H9 (cell line): ENCODE results near the gene EML1. TPM values are rescaled to one million over a fixed set of nuclear protein-coding genes. Genes with fewer than 3 reads are reported as not detected.

Experiments used
- DNase-seq: peaks from one replicate; pipeline ENCODE4 v3.0.0-alpha.2; 2017
- H2AFZ ChIP-seq: one replicate; pipeline ENCODE4 v1.6.1; 2013; ENCODE audit warnings: mild to moderate bottlenecking, low read length, control low read depth, moderate library complexity
- H2AK5ac ChIP-seq: 2 replicates; pipeline ENCODE4 v1.6.1; 2013; ENCODE audit warnings: low read length, control low read depth, mixed read lengths; ENCODE audit not compliant: insufficient read length
- H2BK120ac ChIP-seq: one replicate; pipeline ENCODE4 v1.6.1; 2013; ENCODE audit warnings: low read depth, mild to moderate bottlenecking, low read length, control low read depth, inconsistent platforms; ENCODE audit not compliant: poor library complexity, severe bottlenecking
- H2BK12ac ChIP-seq: 2 replicates; pipeline ENCODE4 v1.6.1; 2013; ENCODE audit warnings: low read length, control low read depth, mixed read lengths, low read depth; ENCODE audit not compliant: insufficient read length
- H2BK15ac ChIP-seq: 2 replicates; pipeline ENCODE4 v1.6.1; 2013; ENCODE audit warnings: low read depth, low read length, control low read depth
- H2BK20ac ChIP-seq: one replicate; pipeline ENCODE4 v1.6.1; 2013; ENCODE audit warnings: low read depth, mild to moderate bottlenecking, low read length, control low read depth, inconsistent platforms; ENCODE audit not compliant: poor library complexity, severe bottlenecking
- H2BK5ac ChIP-seq: 2 replicates; pipeline ENCODE4 v1.6.1; 2013; ENCODE audit warnings: low read length, control low read depth, mixed read lengths; ENCODE audit not compliant: insufficient read length
- H3K14ac ChIP-seq: 2 replicates; pipeline ENCODE4 v1.6.1; 2013; ENCODE audit warnings: low read length, control low read depth; ENCODE audit not compliant: insufficient read depth
- H3K18ac ChIP-seq: 2 replicates; pipeline ENCODE4 v1.6.1; 2013; ENCODE audit warnings: low read depth, mild to moderate bottlenecking, mixed read lengths, low read length, control low read depth; ENCODE audit not compliant: insufficient read length
- H3K23ac ChIP-seq: 2 replicates; pipeline ENCODE4 v1.6.1; 2013; ENCODE audit warnings: low read length, control low read depth, mixed read lengths, low read depth; ENCODE audit not compliant: insufficient read length
- H3K23me2 ChIP-seq: 2 replicates; pipeline ENCODE4 v1.6.1; 2013; ENCODE audit warnings: low read depth, mild to moderate bottlenecking, mixed read lengths, low read length, control low read depth; ENCODE audit not compliant: insufficient read length, poor library complexity, severe bottlenecking
- H3K27ac ChIP-seq: 2 replicates; pipeline ENCODE4 v1.5.1; 2013; ENCODE audit warnings: low read length, control low read depth, mixed read lengths, low read depth; ENCODE audit not compliant: insufficient read length
- H3K27me3 ChIP-seq: 2 replicates; pipeline ENCODE4 v1.6.1; 2013; ENCODE audit warnings: low read length, control low read depth, inconsistent platforms; ENCODE audit not compliant: insufficient read depth
- H3K4ac ChIP-seq: 2 replicates; pipeline ENCODE4 v1.6.1; 2013; ENCODE audit warnings: low read depth, mild to moderate bottlenecking, control low read depth, inconsistent platforms, low read length, moderate library complexity
- H3K4me1 ChIP-seq: 2 replicates; pipeline ENCODE4 v1.6.1; 2013; ENCODE audit warnings: low read length, control low read depth, inconsistent platforms; ENCODE audit not compliant: insufficient read depth
- H3K4me2 ChIP-seq: 2 replicates; pipeline ENCODE4 v1.6.1; 2013; ENCODE audit warnings: low read length, control low read depth, mixed read lengths; ENCODE audit not compliant: insufficient read length, insufficient read depth
- H3K56ac ChIP-seq: 2 replicates; pipeline ENCODE4 v1.6.1; 2013; ENCODE audit warnings: low read depth, mild to moderate bottlenecking, mixed read lengths, low read length, control low read depth; ENCODE audit not compliant: insufficient read length
- H3K79me1 ChIP-seq: 2 replicates; pipeline ENCODE4 v1.6.1; 2013; ENCODE audit warnings: low read depth, mild to moderate bottlenecking, moderate library complexity, low read length, control low read depth, inconsistent platforms; ENCODE audit not compliant: insufficient read depth, poor library complexity, severe bottlenecking
- H3K79me2 ChIP-seq: 2 replicates; pipeline ENCODE4 v1.6.1; 2013; ENCODE audit warnings: low read length, control low read depth, inconsistent platforms; ENCODE audit not compliant: insufficient read depth
- H3K9ac ChIP-seq: 2 replicates; pipeline ENCODE4 v1.6.1; 2013; ENCODE audit warnings: low read length, control low read depth, mixed read lengths; ENCODE audit not compliant: insufficient read length; ENCODE audit errors: extremely low read depth
- H3K9me3 ChIP-seq: one replicate; pipeline ENCODE4 v1.6.1; 2013; ENCODE audit warnings: low read depth, low read length, inconsistent platforms; ENCODE audit not compliant: control insufficient read depth
- H3T11ph ChIP-seq: one replicate; pipeline ENCODE4 v1.6.1; 2013; ENCODE audit warnings: mild to moderate bottlenecking, low read length, control low read depth, inconsistent platforms
- H4K20me1 ChIP-seq: one replicate; pipeline ENCODE4 v1.6.1; 2013; ENCODE audit not compliant: control insufficient read depth, insufficient read length, insufficient read depth
- H4K5ac ChIP-seq: 2 replicates; pipeline ENCODE4 v1.6.1; 2013; ENCODE audit warnings: low read depth, mild to moderate bottlenecking, mixed read lengths, low read length, control low read depth; ENCODE audit not compliant: insufficient read length
- H4K8ac ChIP-seq: replicated peaks from 2 replicates; pipeline ENCODE4 v1.6.1; 2013; ENCODE audit warnings: low read length, control low read depth, mixed read lengths, low read depth; ENCODE audit not compliant: insufficient read length
- H4K91ac ChIP-seq: 2 replicates; pipeline ENCODE4 v1.6.1; 2013; ENCODE audit warnings: low read depth, mild to moderate bottlenecking, moderate library complexity, mixed read lengths, low read length, control low read depth; ENCODE audit not compliant: insufficient read length
- H3K27ac Mint-ChIP-seq, 3 experiments: 2 replicates in 2 of 3; 3 replicates in 1 of 3; pipeline ENCODE4 v1.8.0; 2020 to 2021; ENCODE audit warnings: mixed read lengths in 3 of 3, mild to moderate bottlenecking in 1 of 3, moderate library complexity in 1 of 3
- H3K27me3 Mint-ChIP-seq: 2 replicates; pipeline ENCODE4 v1.8.0; 2021; ENCODE audit warnings: low read depth, mild to moderate bottlenecking, moderate library complexity, mixed read lengths
- H3K36me3 Mint-ChIP-seq, 3 experiments: 2 replicates in 2 of 3; 3 replicates in 1 of 3; pipeline ENCODE4 v1.8.0; 2020 to 2021; ENCODE audit warnings: low read depth in 3 of 3, mixed read lengths in 3 of 3; ENCODE audit not compliant: insufficient read depth in 1 of 3
- H3K4me1 Mint-ChIP-seq, 2 experiments: 2 replicates each; pipeline ENCODE4 v1.8.0; 2020; ENCODE audit warnings: mixed read lengths in 2 of 2
- H3K4me3 Mint-ChIP-seq, 2 experiments: 2 replicates in 1 of 2; 3 replicates in 1 of 2; pipeline ENCODE4 v1.8.0; 2020 to 2021; ENCODE audit warnings: mild to moderate bottlenecking in 2 of 2, mixed read lengths in 2 of 2, moderate library complexity in 1 of 2
- H3K9me3 Mint-ChIP-seq, 2 experiments: 2 replicates in 1 of 2; 3 replicates in 1 of 2; pipeline ENCODE4 v1.8.0; 2020; ENCODE audit warnings: mild to moderate bottlenecking in 2 of 2, mixed read lengths in 2 of 2, moderate library complexity in 1 of 2
- WGBS: extraction: QIAGEN DNeasy Blood & Tissue Kit; methylation state at CpG from one replicate; pipeline ENCODE4 v1.1.7; 2013; ENCODE audit warnings: missing lambda C conversion rate, low lambda C conversion rate, mixed read lengths; ENCODE audit not compliant: insufficient read length; ENCODE audit errors: extremely low coverage; 5-methylcytosine and 5-hydroxymethylcytosine counted together
- total RNA-seq: library from RNA; stranded (reverse); gene quantifications from 2 replicates; pipeline ENCODE4 v1.2.1, GENCODE V29; 2021
- TF ChIP-seq, protein P1 (sequence below): fragments of 200-600 bp; sonication (generic); conservative IDR thresholded peaks from 3 replicates; pipeline ENCODE4 v1.8.0; 2021; ENCODE audit warnings: antibody characterized with exemption, mild to moderate bottlenecking

The EML1 gene
- total RNA-seq, 1 experiment from 2014 or later = 16.7 TPM

DNA sequence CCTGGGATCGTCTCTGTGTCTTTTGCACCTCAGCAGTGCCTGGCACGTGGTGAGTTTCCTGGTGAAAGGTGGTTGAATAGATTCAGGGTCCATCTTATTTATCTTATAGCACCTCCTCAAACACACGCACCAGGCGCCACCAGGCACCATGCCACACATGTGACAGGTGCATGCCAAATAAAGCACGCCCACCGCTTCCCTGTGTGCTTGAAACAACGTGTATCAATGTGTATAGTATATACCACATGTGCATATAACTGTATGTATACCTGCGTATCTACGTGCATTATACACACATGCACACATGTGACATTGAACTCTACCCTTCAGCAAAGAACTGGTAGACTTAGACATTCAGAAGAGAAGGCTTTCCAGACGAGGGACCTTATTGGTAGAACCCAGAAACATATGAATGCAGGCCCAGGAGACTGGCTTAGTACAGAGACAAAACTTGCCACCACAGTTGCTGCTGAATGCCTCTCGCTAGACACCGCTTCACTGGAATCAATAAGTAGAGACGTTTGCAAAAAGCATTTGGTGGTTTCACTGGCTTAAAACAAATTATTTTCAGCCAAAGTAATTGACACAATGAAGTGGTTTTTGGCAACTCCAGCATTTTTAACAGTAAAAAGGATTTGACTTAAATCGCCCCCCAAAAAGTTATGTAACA, 10.0 kb downstream of the EML1 start:
- DNase-seq = no peak
- Histone ChIP-seq H3K9me3 (no peaks in the 10 kb centered on the region), H3K9ac (no peak overlapping the region), H3K27me3 (no peaks in the 10 kb centered on the region), H3K79me1 (no peaks in the 10 kb centered on the region), H4K20me1 (no peaks in the 10 kb centered on the region), H3K4me2 (no peak overlapping the region), H3K56ac (no peak overlapping the region), H3K18ac (no peak overlapping the region), H3K23me2 (no peaks in the 10 kb centered on the region), H3K79me2 (no peaks in the 10 kb centered on the region), H3K23ac (no peak overlapping the region), H3T11ph (no peak overlapping the region), H3K4ac (no peak overlapping the region), H4K91ac (no peak overlapping the region), H4K8ac (no peak overlapping the region), H3K27ac (no peak overlapping the region), H2BK12ac (no peak overlapping the region), H4K5ac (no peak overlapping the region), H2AK5ac (no peak overlapping the region), H2BK5ac (no peak overlapping the region), H2BK15ac (no peak overlapping the region), H3K14ac (no peak overlapping the region), H2AFZ (no peak overlapping the region), H2BK120ac (no peak overlapping the region), H2BK20ac (no peak overlapping the region), H3K4me1 (no peaks in the 10 kb centered on the region; the same call in 1 of the 2 replicates)
- Mint-ChIP-seq H3K9me3 (no peaks in the 10 kb centered on the region), H3K4me3 (no peak overlapping the region), H3K36me3 (no peaks in the 10 kb centered on the region), H3K27me3 (no peaks in the 10 kb centered on the region; the same call in 1 of the 2 replicates), H3K27ac (no peak overlapping the region; a peak in 1 of 7 replicates), H3K4me1 (peaks cover 19 to 23% of the 10 kb centered on the region in 2 experiments)
- TF ChIP-seq, protein P1, sequence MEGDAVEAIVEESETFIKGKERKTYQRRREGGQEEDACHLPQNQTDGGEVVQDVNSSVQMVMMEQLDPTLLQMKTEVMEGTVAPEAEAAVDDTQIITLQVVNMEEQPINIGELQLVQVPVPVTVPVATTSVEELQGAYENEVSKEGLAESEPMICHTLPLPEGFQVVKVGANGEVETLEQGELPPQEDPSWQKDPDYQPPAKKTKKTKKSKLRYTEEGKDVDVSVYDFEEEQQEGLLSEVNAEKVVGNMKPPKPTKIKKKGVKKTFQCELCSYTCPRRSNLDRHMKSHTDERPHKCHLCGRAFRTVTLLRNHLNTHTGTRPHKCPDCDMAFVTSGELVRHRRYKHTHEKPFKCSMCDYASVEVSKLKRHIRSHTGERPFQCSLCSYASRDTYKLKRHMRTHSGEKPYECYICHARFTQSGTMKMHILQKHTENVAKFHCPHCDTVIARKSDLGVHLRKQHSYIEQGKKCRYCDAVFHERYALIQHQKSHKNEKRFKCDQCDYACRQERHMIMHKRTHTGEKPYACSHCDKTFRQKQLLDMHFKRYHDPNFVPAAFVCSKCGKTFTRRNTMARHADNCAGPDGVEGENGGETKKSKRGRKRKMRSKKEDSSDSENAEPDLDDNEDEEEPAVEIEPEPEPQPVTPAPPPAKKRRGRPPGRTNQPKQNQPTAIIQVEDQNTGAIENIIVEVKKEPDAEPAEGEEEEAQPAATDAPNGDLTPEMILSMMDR = no peak
- WGBS = no CpG with 5 or more reads among the region's 14 CpGs
